Fibroblast of lung (primary cell): ENCODE results near the gene PSMB1. TPM values are rescaled to one million over a fixed set of nuclear protein-coding genes. Genes with fewer than 3 reads are reported as not detected.

Experiments
- DNase-seq, 2 donors: peaks; one replicate each; pipeline versions ENCODE4 v3.0.0 to v3.0.0-alpha.2; 2010; ENCODE audit warnings: low read depth in 2 of 2
- H2AFZ ChIP-seq: 2 replicates; pipeline ENCODE4 v1.5.1; 2012; ENCODE audit warnings: low read length, control low read depth, inconsistent platforms
- H3K27ac ChIP-seq: 2 replicates; pipeline ENCODE4 v1.5.1; 2011; ENCODE audit warnings: low read length, control low read depth; ENCODE audit not compliant: insufficient read depth
- H3K27me3 ChIP-seq: 2 replicates; pipeline ENCODE4 v1.5.1; 2011; ENCODE audit warnings: mild to moderate bottlenecking, low read length; ENCODE audit not compliant: control insufficient read depth, insufficient read depth
- H3K36me3 ChIP-seq: 2 replicates; pipeline ENCODE4 v1.5.1; 2011; ENCODE audit warnings: low read length; ENCODE audit not compliant: control insufficient read depth, insufficient read depth
- H3K4me1 ChIP-seq: 2 replicates; pipeline ENCODE4 v1.5.1; 2011; ENCODE audit warnings: low read length; ENCODE audit not compliant: control insufficient read depth, insufficient read depth; ENCODE audit errors: extremely low read depth
- H3K4me2 ChIP-seq: 2 replicates; pipeline ENCODE4 v1.5.1; 2011; ENCODE audit warnings: low read length, control low read depth; ENCODE audit not compliant: insufficient read depth; ENCODE audit errors: extremely low read depth
- H3K4me3 ChIP-seq, 4 experiments: fragments of 200-600 bp in 1 of 4; sonication (generic) in 1 of 4; replicated peaks in 1 of 4; 2 replicates each; pipeline ENCODE4 v1.5.1; 2011 to 2016; ENCODE audit warnings: low read length in 4 of 4, low read depth in 3 of 4, mild to moderate bottlenecking in 3 of 4, control low read depth in 2 of 4, inconsistent platforms in 1 of 4, mixed read lengths in 1 of 4; ENCODE audit not compliant: insufficient read depth in 1 of 4; ENCODE audit errors: control extremely low read depth in 1 of 4
- H3K79me2 ChIP-seq: 2 replicates; pipeline ENCODE4 v1.5.1; 2012; ENCODE audit warnings: mild to moderate bottlenecking, low read length, inconsistent platforms; ENCODE audit not compliant: control insufficient read depth, insufficient read depth
- H3K9ac ChIP-seq: 2 replicates; pipeline ENCODE4 v1.5.1; 2011; ENCODE audit warnings: mild to moderate bottlenecking, low read length, control low read depth; ENCODE audit not compliant: insufficient read depth
- H3K9me3 ChIP-seq: 2 replicates; pipeline ENCODE4 v1.5.1; 2012; ENCODE audit warnings: low read depth, low read length; ENCODE audit not compliant: control insufficient read depth, insufficient read depth
- H4K20me1 ChIP-seq: 2 replicates; pipeline ENCODE4 v1.5.1; 2011; ENCODE audit warnings: low read length; ENCODE audit not compliant: control insufficient read depth, insufficient read depth; ENCODE audit errors: extremely low read depth
- EZH2 ChIP-seq: IDR thresholded peaks from 2 replicates; pipeline ENCODE4 v1.5.1; 2012; ENCODE audit warnings: low read length, control low read depth, mild to moderate bottlenecking; ENCODE audit errors: missing control alignments
- polyA plus RNA-seq, 2 donors: library from polyadenylated mRNA; depleted of rRNA in 1 of 2; stranded (reverse) in 1 of 2; unstranded in 1 of 2; fragments of >200 nt; gene quantifications; 2 replicates each; pipeline ENCODE4 v1.2.1, GENCODE V29; 2011 to 2012; ENCODE audit warnings: missing spikeins in 1 of 2
- total RNA-seq: library from RNA; depleted of rRNA; stranded (reverse); fragments of >200 nt; gene quantifications from 2 replicates; pipeline ENCODE4 v1.2.1, GENCODE V29; 2014
- TF ChIP-seq, protein P1 (sequence below), 2 donors: IDR thresholded peaks in 1 of 2; conservative IDR thresholded peaks in 1 of 2; 1 replicate in 1 of 2; 2 replicates in 1 of 2; pipeline ENCODE4 v1.5.1; 2011 to 2012; ENCODE audit warnings: low read length in 2 of 2, control low read depth in 1 of 2, inconsistent platforms in 1 of 2, low read depth in 1 of 2, mild to moderate bottlenecking in 1 of 2

The PSMB1 gene
- total and polyA plus RNA-seq, 2 donors (not counting 1 experiment from before 2014, with no cell fraction given), result 227 to 489 TPM

DNA sequence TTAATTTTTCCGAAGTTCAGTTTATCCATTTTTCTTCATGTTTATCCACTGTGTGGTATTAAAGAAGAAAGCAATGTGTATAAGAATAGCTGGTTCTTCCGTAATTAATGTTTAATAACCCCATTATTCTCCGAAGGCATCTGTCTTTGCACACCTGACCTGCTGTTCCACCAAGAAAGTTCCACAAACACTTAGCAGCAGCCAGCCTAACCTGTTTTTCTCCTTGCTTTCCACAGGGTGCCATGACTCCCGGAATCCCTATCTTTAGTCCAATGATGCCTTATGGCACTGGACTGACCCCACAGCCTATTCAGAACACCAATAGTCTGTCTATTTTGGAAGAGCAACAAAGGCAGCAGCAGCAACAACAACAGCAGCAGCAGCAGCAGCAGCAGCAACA lies 8.4 kb upstream of the PSMB1 start:
- no peak for TF ChIP-seq EZH2
- Histone ChIP-seq H3K79me2 (peaks cover 5% of the 10 kb centered on the region), H4K20me1 (no peaks in the 10 kb centered on the region), H3K4me2 (no peak overlapping the region), H3K27me3 (no peaks in the 10 kb centered on the region), H3K9ac (no peak overlapping the region), H3K36me3 (peaks cover 6% of the 10 kb centered on the region), H3K4me1 (no peaks in the 10 kb centered on the region), H3K9me3 (no peaks in the 10 kb centered on the region), H3K4me3 (no peak overlapping the region), H2AFZ (no peak overlapping the region), H3K27ac (no peak overlapping the region)
- no peak for DNase-seq

DNA sequence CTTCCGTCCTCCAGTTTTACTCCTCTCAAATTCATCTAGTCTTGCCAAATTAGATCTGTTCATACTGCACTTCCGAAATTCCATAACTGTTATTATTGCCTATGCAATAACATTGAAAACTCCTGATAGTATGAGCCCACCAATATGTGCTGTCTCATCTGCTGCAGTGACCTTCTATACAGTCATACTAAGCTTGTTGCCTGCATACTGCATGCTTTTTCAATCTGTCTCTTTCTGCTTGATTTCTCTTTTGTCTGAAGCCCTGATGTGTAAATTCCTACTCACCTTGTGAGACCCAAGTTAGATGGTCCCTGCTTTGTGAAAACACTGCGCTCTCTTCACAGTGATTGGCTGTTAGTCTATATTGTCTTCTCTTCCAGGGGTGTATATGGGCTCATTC lies 2.2 kb upstream of the PSMB1 start:
- H3K4me3 ChIP-seq, result peak overlapping the region; percentile 71 to 100 (median 86)
- H4K20me1 ChIP-seq, result no peaks in the 10 kb centered on the region
- TF ChIP-seq EZH2, result no peak
- TF ChIP-seq, protein P1, sequence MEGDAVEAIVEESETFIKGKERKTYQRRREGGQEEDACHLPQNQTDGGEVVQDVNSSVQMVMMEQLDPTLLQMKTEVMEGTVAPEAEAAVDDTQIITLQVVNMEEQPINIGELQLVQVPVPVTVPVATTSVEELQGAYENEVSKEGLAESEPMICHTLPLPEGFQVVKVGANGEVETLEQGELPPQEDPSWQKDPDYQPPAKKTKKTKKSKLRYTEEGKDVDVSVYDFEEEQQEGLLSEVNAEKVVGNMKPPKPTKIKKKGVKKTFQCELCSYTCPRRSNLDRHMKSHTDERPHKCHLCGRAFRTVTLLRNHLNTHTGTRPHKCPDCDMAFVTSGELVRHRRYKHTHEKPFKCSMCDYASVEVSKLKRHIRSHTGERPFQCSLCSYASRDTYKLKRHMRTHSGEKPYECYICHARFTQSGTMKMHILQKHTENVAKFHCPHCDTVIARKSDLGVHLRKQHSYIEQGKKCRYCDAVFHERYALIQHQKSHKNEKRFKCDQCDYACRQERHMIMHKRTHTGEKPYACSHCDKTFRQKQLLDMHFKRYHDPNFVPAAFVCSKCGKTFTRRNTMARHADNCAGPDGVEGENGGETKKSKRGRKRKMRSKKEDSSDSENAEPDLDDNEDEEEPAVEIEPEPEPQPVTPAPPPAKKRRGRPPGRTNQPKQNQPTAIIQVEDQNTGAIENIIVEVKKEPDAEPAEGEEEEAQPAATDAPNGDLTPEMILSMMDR (conservative IDR thresholded peaks at IDR 0.05 in 1 of 2, IDR thresholded peaks at IDR 0.05 in 1 of 2; ENCODE audit: low read depth in 1 of 2, low read length in 2 of 2), result no peak
- H2AFZ ChIP-seq, result no peak overlapping the region
- no peak for DNase-seq
- no peak overlapping the region for H3K9ac ChIP-seq
- H3K27ac ChIP-seq, result peak overlapping the region; percentile 97
- H3K36me3 ChIP-seq, result no peaks in the 10 kb centered on the region
- peaks cover 5% of the 10 kb centered on the region for H3K4me1 ChIP-seq
- H3K9me3 ChIP-seq, result no peaks in the 10 kb centered on the region
- H3K4me2 ChIP-seq, result peak overlapping the region; percentile 96
- H3K79me2 ChIP-seq, result peaks cover 57% of the 10 kb centered on the region
- H3K27me3 ChIP-seq, result no peaks in the 10 kb centered on the region

- no peak for TF ChIP-seq EZH2
- TF ChIP-seq, protein P1 (conservative IDR thresholded peaks at IDR 0.05 in 1 of 2, IDR thresholded peaks at IDR 0.05 in 1 of 2; ENCODE audit: low read depth in 1 of 2, low read length in 2 of 2), result no peak
- DNase-seq, result no peak
- H3K36me3 ChIP-seq, result peaks cover 2% of the 10 kb centered on the region
These were observed 1.7 kb upstream of the PSMB1 start for GRCh38 chr6:170554796-170555137.

More at GRCh38 chr6:170554796-170555137, 1.7 kb upstream of the PSMB1 start:
- Histone ChIP-seq H3K4me3 (peak overlapping the region; percentile 71 to 100 (median 86)), H3K9ac (peak overlapping the region; percentile 94), H4K20me1 (no peaks in the 10 kb centered on the region), H2AFZ (peak overlapping the region; percentile 86), H3K9me3 (no peaks in the 10 kb centered on the region), H3K27me3 (no peaks in the 10 kb centered on the region), H3K27ac (peak overlapping the region; percentile 97), H3K4me2 (peak overlapping the region; percentile 96), H3K79me2 (peaks cover 62% of the 10 kb centered on the region), H3K4me1 (peaks cover 5% of the 10 kb centered on the region)
